NCI-H2029 treated with DMSO at 0.1 percent for 48 hours (cell line): ENCODE data around the gene CELF2.

Experiments
- DNase-seq: peaks from one replicate; lab custom pipeline; 2025; lab: John Stamatoyannopoulos, UW

Gene CELF2

GRCh38 chr10:11276449-11276990 lies 258.8 kb downstream of the CELF2 start:
- DNase-seq, result no peak

GRCh38 chr10:11279314-11279713 lies 261.6 kb downstream of the CELF2 start:
- no peak for DNase-seq

GRCh38 chr10:11280187-11280932 lies 262.7 kb downstream of the CELF2 start:
- DNase-seq, result no peak

GRCh38 chr10:11282156-11282555 lies 264.5 kb downstream of the CELF2 start:
- DNase-seq, result no peak

GRCh38 chr10:11282661-11283060 lies 265.0 kb downstream of the CELF2 start:
- DNase-seq, result no peak

- DNase-seq, result no peak
Measured at GRCh38 chr10:11284291-11285085, 266.8 kb downstream of the CELF2 start.

- DNase-seq, result no peak
Measured at GRCh38 chr10:11285171-11285570, 267.5 kb downstream of the CELF2 start.

GRCh38 chr10:11286261-11286852 lies 268.7 kb downstream of the CELF2 start:
- no peak for DNase-seq

GRCh38 chr10:11288302-11288701 lies 270.6 kb downstream of the CELF2 start:
- DNase-seq, result no peak

GRCh38 chr10:11290156-11290890 lies 272.7 kb downstream of the CELF2 start:
- DNase-seq, result no peak

GRCh38 chr10:11292576-11293302 lies 275.1 kb downstream of the CELF2 start:
- DNase-seq, result no peak

- no peak for DNase-seq
Measured at GRCh38 chr10:11293332-11293731, 275.7 kb downstream of the CELF2 start.

- no peak for DNase-seq
Measured at GRCh38 chr10:11294831-11295450, 277.3 kb downstream of the CELF2 start.

- no peak for DNase-seq
Measured at GRCh38 chr10:11295492-11295891, 277.8 kb downstream of the CELF2 start.

- DNase-seq, result no peak
Measured at GRCh38 chr10:11297136-11297535, 279.5 kb downstream of the CELF2 start.

GRCh38 chr10:11298116-11298515 lies 280.4 kb downstream of the CELF2 start:
- DNase-seq, result no peak

- no peak for DNase-seq
Measured at GRCh38 chr10:11299125-11299524, 281.5 kb downstream of the CELF2 start.

GRCh38 chr10:11300026-11300425 lies 282.4 kb downstream of the CELF2 start:
- DNase-seq, result no peak

GRCh38 chr10:11300563-11300962 lies 282.9 kb downstream of the CELF2 start:
- no peak for DNase-seq

GRCh38 chr10:11301571-11302111 lies 284.0 kb downstream of the CELF2 start:
- DNase-seq, result no peak

- DNase-seq, result no peak
Measured at GRCh38 chr10:11302181-11302580, 284.5 kb downstream of the CELF2 start.
